IMR-90 (cell line): ENCODE measurements around the gene UBE2O. TPM values are rescaled to one million over a fixed set of nuclear protein-coding genes. Genes with fewer than 3 reads are reported as not detected.
A peak's percentile ranks its signal among the peaks of the same experiment; 100 is the strongest.

Experiments used
- ATAC-seq: fragments of 200-7000 bp; cut with Tn5 transposase; 2 replicates; pipeline ENCODE4 v1.9.1; 2020; ENCODE audit warnings: low read depth, mild to moderate bottlenecking, moderate library complexity
- BruUV-seq: library from RNA; stranded (reverse); fragments of 400-500 nt; replicated peaks from 2 replicates; lab custom pipeline; 2021; lab: Mats Ljungman, UMichigan
- CTCF ChIA-PET: fragments of 300-600 bp; formaldehyde crosslinking; extraction: SDS; loops from one replicate; lab custom pipeline; 2021; ENCODE audit warnings: antibody characterized with exemption; lab: Yijun Ruan, JAX
- POLR2A ChIA-PET: fragments of 300-600 bp; sonication (Branson Sonifier 250); formaldehyde crosslinking; loops from one replicate; lab custom pipeline; 2022; ENCODE audit warnings: antibody characterized with exemption; ENCODE audit not compliant: unreplicated experiment; lab: Charles Lee
- DNase-seq: peaks from one replicate; pipeline ENCODE4 v3.0.0; 2013
- H2AFZ ChIP-seq: replicated peaks from 2 replicates; pipeline ENCODE3; 2013; ENCODE audit warnings: low read length, mild to moderate bottlenecking; ENCODE audit not compliant: poor library complexity
- H2AK5ac ChIP-seq: 2 replicates; pipeline ENCODE4 v1.6.1; 2013; ENCODE audit warnings: low read depth, low read length, inconsistent platforms
- H2AK9ac ChIP-seq: replicated peaks from 2 replicates; pipeline ENCODE3; 2013; ENCODE audit warnings: mild to moderate bottlenecking, low read depth, low read length, moderate library complexity; ENCODE audit not compliant: poor library complexity
- H2BK120ac ChIP-seq: 2 replicates; pipeline ENCODE4 v1.6.1; 2013; ENCODE audit warnings: low read depth, low read length, inconsistent platforms
- H2BK15ac ChIP-seq: 3 replicates; pipeline ENCODE4 v1.6.1; 2013; ENCODE audit warnings: low read depth, low read length, inconsistent platforms
- H2BK20ac ChIP-seq: 2 replicates; pipeline ENCODE4 v1.6.1; 2013; ENCODE audit warnings: low read depth, mild to moderate bottlenecking, inconsistent platforms, low read length, moderate library complexity
- H2BK5ac ChIP-seq: 2 replicates; pipeline ENCODE4 v1.6.1; 2013; ENCODE audit warnings: mild to moderate bottlenecking, low read depth, low read length, inconsistent platforms; ENCODE audit not compliant: poor library complexity, severe bottlenecking
- H3K14ac ChIP-seq: replicated peaks from 2 replicates; pipeline ENCODE4 v1.6.1; 2013; ENCODE audit warnings: low read depth, low read length, inconsistent platforms
- H3K18ac ChIP-seq: 2 replicates; pipeline ENCODE4 v1.6.1; 2013; ENCODE audit warnings: low read depth, low read length, control low read depth
- H3K23ac ChIP-seq: 2 replicates; pipeline ENCODE4 v1.6.1; 2013; ENCODE audit warnings: low read depth, low read length, inconsistent platforms
- H3K27ac ChIP-seq: 2 replicates; pipeline ENCODE4 v1.5.1; 2013; ENCODE audit warnings: mild to moderate bottlenecking, control low read depth, low read length; ENCODE audit not compliant: insufficient read depth
- H3K27me3 ChIP-seq: 2 replicates; pipeline ENCODE4 v1.6.1; 2013; ENCODE audit warnings: low read length; ENCODE audit not compliant: control insufficient read depth, insufficient read depth
- H3K36me3 ChIP-seq: 2 replicates; pipeline ENCODE4 v1.6.1; 2013; ENCODE audit warnings: low read length, mixed read lengths; ENCODE audit not compliant: control insufficient read depth, insufficient read depth
- H3K4ac ChIP-seq: 2 replicates; pipeline ENCODE4 v1.6.1; 2013; ENCODE audit warnings: low read depth, low read length, inconsistent platforms
- H3K4me1 ChIP-seq: 2 replicates; pipeline ENCODE4 v1.6.1; 2013; ENCODE audit warnings: low read length, mixed read lengths; ENCODE audit not compliant: control insufficient read depth, insufficient read depth
- H3K4me2 ChIP-seq: 2 replicates; pipeline ENCODE4 v1.6.1; 2013; ENCODE audit warnings: low read depth, mild to moderate bottlenecking, control low read depth, low read length, moderate library complexity
- H3K4me3 ChIP-seq: 2 replicates; pipeline ENCODE4 v1.5.1; 2013; ENCODE audit warnings: low read depth, mild to moderate bottlenecking, control low read depth, low read length, moderate library complexity; ENCODE audit not compliant: insufficient read depth
- H3K56ac ChIP-seq: 2 replicates; pipeline ENCODE4 v1.6.1; 2013; ENCODE audit warnings: low read length, inconsistent platforms; ENCODE audit not compliant: insufficient read depth; ENCODE audit errors: extremely low read depth
- H3K79me1 ChIP-seq, 2 experiments: 2 replicates each; pipeline ENCODE4 v1.6.1; 2013; ENCODE audit warnings: low read length in 2 of 2, inconsistent platforms in 1 of 2, low read depth in 1 of 2
- H3K9ac ChIP-seq: 2 replicates; pipeline ENCODE4 v1.6.1; 2013; ENCODE audit warnings: low read depth, low read length, control low read depth
- H3K9me1 ChIP-seq: 2 replicates; pipeline ENCODE4 v1.6.1; 2013; ENCODE audit warnings: low read length, inconsistent platforms; ENCODE audit not compliant: insufficient read depth
- H3K9me3 ChIP-seq: 2 replicates; pipeline ENCODE4 v1.6.1; 2013; ENCODE audit warnings: low read length; ENCODE audit not compliant: control insufficient read depth, insufficient read depth
- H4K20me1 ChIP-seq: 2 replicates; pipeline ENCODE4 v1.6.1; 2013; ENCODE audit warnings: low read length, inconsistent platforms; ENCODE audit not compliant: insufficient read depth
- H4K5ac ChIP-seq: 2 replicates; pipeline ENCODE4 v1.6.1; 2013; ENCODE audit warnings: mild to moderate bottlenecking, low read depth, low read length, control low read depth
- H4K8ac ChIP-seq, 2 experiments: 2 replicates each; pipeline ENCODE4 v1.6.1; 2013; ENCODE audit warnings: low read depth in 2 of 2, low read length in 2 of 2, control low read depth in 1 of 2, inconsistent platforms in 1 of 2
- H4K91ac ChIP-seq: 2 replicates; pipeline ENCODE4 v1.6.1; 2013; ENCODE audit warnings: low read depth, low read length, inconsistent platforms; ENCODE audit not compliant: insufficient read depth
- FOS ChIP-seq: fragments of 150-350 bp; IDR thresholded peaks from 2 replicates; pipeline ENCODE4 v1.6.1; 2016; ENCODE audit warnings: low read depth, low read length
- NFE2L2 ChIP-seq: fragments of 150-350 bp; IDR thresholded peaks from 2 replicates; pipeline ENCODE4 v1.6.1; 2016; ENCODE audit warnings: low read depth, mild to moderate bottlenecking, low read length
- RCOR1 ChIP-seq: IDR thresholded peaks from 2 replicates; pipeline ENCODE4 v1.6.1; 2012; ENCODE audit warnings: mild to moderate bottlenecking, low read length, improper control_type of control experiment; ENCODE audit not compliant: insufficient replicate concordance
- WGBS, 2 experiments: methylation state at CpG; one replicate each; pipeline versions ENCODE4 v1.1.5 to v1.1.7; 2013; ENCODE audit warnings: missing lambda C conversion rate in 2 of 2; ENCODE audit not compliant: insufficient read length in 1 of 2; ENCODE audit errors: extremely low coverage in 2 of 2; 5-methylcytosine and 5-hydroxymethylcytosine counted together
- dilution Hi-C: fragments of 300-500 bp; cut with HindIII; formaldehyde crosslinking; loops from one replicate; pipeline ENCODE4 v1.14.3; 2018; ENCODE audit warnings: low sequenced_read_pairs; ENCODE audit not compliant: unreplicated experiment
- in situ Hi-C: fragments of 300-500 bp; cut with MboI; formaldehyde crosslinking; loops from 3 replicates; pipeline ENCODE4 v1.14.3; 2019; ENCODE audit warnings: low sequenced_read_pairs, inconsistent platforms, mixed read lengths
- intact Hi-C: fragments of 100-400 bp; cut with micrococcal nuclease; formaldehyde crosslinking; loops from 2 replicates; pipeline ENCODE4 v1.10.0; 2022
- polyA plus RNA-seq, 3 experiments: library from polyadenylated mRNA; depleted of rRNA; stranded (reverse); fragments of >200 nt; gene quantifications; 2 replicates each; pipeline ENCODE4 v1.2.3, GENCODE V29; 2012; ENCODE audit warnings: low replicate concordance in 1 of 3
- total RNA-seq: library from RNA; depleted of rRNA; stranded (reverse); fragments of >200 nt; gene quantifications from 2 replicates; pipeline ENCODE4 v1.2.3, GENCODE V29; 2012

Gene UBE2O
- total and polyA plus RNA-seq, 2 of the 4 experiments (the other 2 are of a cell fraction) = 17.6 TPM

- Histone ChIP-seq H2AK5ac (peak overlapping the region; percentile 80), H3K14ac (peak overlapping the region; percentile 86), H3K9me3 (no peaks in the 10 kb centered on the region), H4K5ac (peak overlapping the region; percentile 28; the same call in 1 of the 2 replicates), H3K27me3 (no peaks in the 10 kb centered on the region), H2BK20ac (peak overlapping the region; percentile 52; the same call in 1 of the 2 replicates), H3K4me2 (peak overlapping the region; percentile 12), H3K4ac (peak overlapping the region; percentile 63), H3K56ac (no peak overlapping the region), H3K27ac (peak overlapping the region; percentile 9; the same call in 1 of the 2 replicates), H2AK9ac (no peak overlapping the region), H3K4me3 (no peak overlapping the region), H3K4me1 (peaks cover 45% of the 10 kb centered on the region), H3K9ac (no peak overlapping the region), H4K20me1 (peaks cover 86% of the 10 kb centered on the region), H3K9me1 (peaks cover 54% of the 10 kb centered on the region), H2BK120ac (peak overlapping the region; percentile 44), H2AFZ (no peak overlapping the region), H3K79me1 (peaks cover 38 to 95% of the 10 kb centered on the region in 2 experiments), H4K8ac (peak overlapping the region in 1 of 2 experiments; percentile 22; a peak in 1 of 4 replicates), H3K23ac (peak overlapping the region; percentile 20; the same call in 1 of the 2 replicates), H3K36me3 (no peaks in the 10 kb centered on the region), H4K91ac (peak overlapping the region; percentile 72), H2BK5ac (peak overlapping the region; percentile 74), H2BK15ac (peak overlapping the region; percentile 16; the same call in 2 of the 3 replicates), H3K18ac (peak overlapping the region; percentile 58; the same call in 1 of the 2 replicates)
- in situ Hi-C loops (no loop called here), dilution Hi-C loops (no loop called here), intact Hi-C loops (no loop called here)
- peak; percentile 7; the same call in 1 of the 2 replicates for ATAC-seq
- ChIA-PET POLR2A (no interaction called here), CTCF (interaction anchor here (2.4 kb wide), 1 partner anchor 47 kb away, joined by 8 read pairs; no protein-coding TSS in a partner anchor)
- DNase-seq = peak; percentile 55
- WGBS, 2 experiments = no CpG with 5 or more reads among the region's 9 CpGs
- TF ChIP-seq RCOR1 (no peak), FOS (no peak), NFE2L2 (peak; percentile 55)
- BruUV-seq = no TSS peak
Observed at GRCh38 chr17:76444518-76445311, 8.2 kb downstream of the UBE2O start.
